ENCODE measurements around the gene ANKRD26.

The ANKRD26 gene

DNA sequence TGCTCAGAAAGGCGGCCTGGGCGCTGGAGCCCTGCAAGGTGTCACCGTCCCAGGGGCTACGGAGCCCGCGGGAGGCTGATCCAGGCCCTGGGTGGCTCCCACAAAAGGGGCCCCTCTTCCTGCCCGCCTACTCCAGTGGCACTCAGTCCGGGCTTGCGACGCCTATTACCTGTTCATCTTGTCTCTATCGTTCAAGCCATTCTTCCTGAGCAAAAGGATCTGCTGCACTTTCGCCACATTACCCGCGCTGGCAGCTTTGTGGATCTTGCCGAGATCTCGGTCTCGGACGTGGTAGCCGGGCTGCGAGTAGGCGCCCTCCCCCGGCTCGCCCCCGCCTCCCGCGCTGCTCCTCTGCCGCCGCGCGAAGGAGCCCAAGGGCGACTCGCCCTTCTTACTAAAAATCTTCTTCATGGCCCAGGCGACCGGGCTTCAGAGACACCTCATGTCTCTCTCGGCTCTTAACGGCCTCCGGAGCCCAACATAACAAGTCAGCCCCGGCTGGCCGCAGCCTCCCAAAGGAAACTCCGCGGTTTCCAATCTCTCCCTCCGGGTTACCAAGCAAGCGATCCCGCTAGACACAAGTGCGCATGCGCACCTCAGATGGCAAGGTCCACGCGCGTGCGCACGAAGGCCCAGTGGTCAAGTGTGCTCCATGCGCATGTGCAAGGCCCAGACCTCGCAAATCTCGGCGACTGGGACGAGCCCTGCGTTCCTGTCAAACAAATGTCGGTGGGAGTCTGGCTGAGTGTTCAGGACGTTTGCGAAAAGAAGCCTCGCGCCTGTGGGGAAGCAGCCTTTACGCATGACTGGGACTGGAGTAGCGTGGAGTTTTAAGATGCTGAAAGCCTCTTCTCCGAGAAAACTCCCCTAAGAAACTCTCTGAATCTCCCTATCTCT is at the start of gene ANKRD26:
TSS of gene ANKRD26 (minus strand) at position 579 of the 897 bp plus-strand sequence. CDS start at position 411, 168 bp downstream.
- 0 out of 2 replicates have a peak, but pooled peaks have one; percentile 8 for TF ChIP-seq TCF12 (IDR thresholded peaks at IDR 0.05; ENCODE audit: low read depth)
- TF ChIP-seq ZBTB7A (IDR thresholded peaks at IDR 0.05; ENCODE audit: low read depth): peak; percentile 34; the same call in 1 of the 2 replicates
- no peak for TF ChIP-seq NFIC (IDR thresholded peaks at IDR 0.05)
- TF ChIP-seq, protein P1, sequence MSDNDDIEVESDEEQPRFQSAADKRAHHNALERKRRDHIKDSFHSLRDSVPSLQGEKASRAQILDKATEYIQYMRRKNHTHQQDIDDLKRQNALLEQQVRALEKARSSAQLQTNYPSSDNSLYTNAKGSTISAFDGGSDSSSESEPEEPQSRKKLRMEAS (IDR thresholded peaks at IDR 0.05): peak; percentile 55
- peak; percentile 86 for TF ChIP-seq TAF1 (IDR thresholded peaks at IDR 0.05; ENCODE audit: low read depth)
- no peak for TF ChIP-seq TEAD4 (IDR thresholded peaks at IDR 0.05)
- peak; percentile 81 for TF ChIP-seq EGR1 (IDR thresholded peaks at IDR 0.05)

DNA sequence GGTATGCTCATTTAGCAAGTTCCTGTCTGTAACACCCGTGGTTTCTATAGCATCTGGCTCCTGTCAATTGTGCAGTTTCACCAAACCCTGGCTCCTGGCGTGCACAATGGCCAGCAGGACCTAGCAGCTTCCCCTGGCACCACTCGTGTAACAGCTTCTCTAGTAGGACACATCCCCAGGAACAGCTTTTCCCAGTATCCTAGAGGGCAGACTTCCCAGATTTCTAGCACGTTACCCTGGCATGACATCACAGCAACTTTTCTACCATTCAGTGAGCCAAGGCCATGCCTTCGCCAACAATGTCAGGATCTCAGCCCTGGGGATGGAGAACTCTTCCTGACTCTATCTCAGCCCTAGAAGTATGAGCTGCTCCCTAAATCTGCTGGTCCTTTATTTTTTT is 47.4 kb upstream of the ANKRD26 start:
- TF ChIP-seq CREB1 (IDR thresholded peaks at IDR 0.05; ENCODE audit: low read depth): no peak
- TF ChIP-seq TEAD4 (IDR thresholded peaks at IDR 0.05): no peak
- TF ChIP-seq TAF1 (IDR thresholded peaks at IDR 0.05; ENCODE audit: low read depth): no peak
- TF ChIP-seq EP300 (IDR thresholded peaks at IDR 0.05; ENCODE audit: borderline replicate concordance): no peak
- no peak for TF ChIP-seq EGR1 (IDR thresholded peaks at IDR 0.05)
- TF ChIP-seq FOXM1 (IDR thresholded peaks at IDR 0.05; ENCODE audit: borderline replicate concordance, low read depth): no peak
- no peak for TF ChIP-seq YY1 (IDR thresholded peaks at IDR 0.05; ENCODE audit: low read depth)
- TF ChIP-seq, protein P2, sequence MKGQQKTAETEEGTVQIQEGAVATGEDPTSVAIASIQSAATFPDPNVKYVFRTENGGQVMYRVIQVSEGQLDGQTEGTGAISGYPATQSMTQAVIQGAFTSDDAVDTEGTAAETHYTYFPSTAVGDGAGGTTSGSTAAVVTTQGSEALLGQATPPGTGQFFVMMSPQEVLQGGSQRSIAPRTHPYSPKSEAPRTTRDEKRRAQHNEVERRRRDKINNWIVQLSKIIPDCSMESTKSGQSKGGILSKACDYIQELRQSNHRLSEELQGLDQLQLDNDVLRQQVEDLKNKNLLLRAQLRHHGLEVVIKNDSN (IDR thresholded peaks at IDR 0.05): no peak
- no peak for TF ChIP-seq TCF12 (IDR thresholded peaks at IDR 0.05; ENCODE audit: low read depth)
- no peak for TF ChIP-seq NFIC (IDR thresholded peaks at IDR 0.05)
- no peak for TF ChIP-seq RAD21 (IDR thresholded peaks at IDR 0.05; ENCODE audit: low read depth)
- TF ChIP-seq ZBTB7A (IDR thresholded peaks at IDR 0.05; ENCODE audit: low read depth): no peak
- no peak for TF ChIP-seq CEBPB (IDR thresholded peaks at IDR 0.05)
- TF ChIP-seq, protein P3, sequence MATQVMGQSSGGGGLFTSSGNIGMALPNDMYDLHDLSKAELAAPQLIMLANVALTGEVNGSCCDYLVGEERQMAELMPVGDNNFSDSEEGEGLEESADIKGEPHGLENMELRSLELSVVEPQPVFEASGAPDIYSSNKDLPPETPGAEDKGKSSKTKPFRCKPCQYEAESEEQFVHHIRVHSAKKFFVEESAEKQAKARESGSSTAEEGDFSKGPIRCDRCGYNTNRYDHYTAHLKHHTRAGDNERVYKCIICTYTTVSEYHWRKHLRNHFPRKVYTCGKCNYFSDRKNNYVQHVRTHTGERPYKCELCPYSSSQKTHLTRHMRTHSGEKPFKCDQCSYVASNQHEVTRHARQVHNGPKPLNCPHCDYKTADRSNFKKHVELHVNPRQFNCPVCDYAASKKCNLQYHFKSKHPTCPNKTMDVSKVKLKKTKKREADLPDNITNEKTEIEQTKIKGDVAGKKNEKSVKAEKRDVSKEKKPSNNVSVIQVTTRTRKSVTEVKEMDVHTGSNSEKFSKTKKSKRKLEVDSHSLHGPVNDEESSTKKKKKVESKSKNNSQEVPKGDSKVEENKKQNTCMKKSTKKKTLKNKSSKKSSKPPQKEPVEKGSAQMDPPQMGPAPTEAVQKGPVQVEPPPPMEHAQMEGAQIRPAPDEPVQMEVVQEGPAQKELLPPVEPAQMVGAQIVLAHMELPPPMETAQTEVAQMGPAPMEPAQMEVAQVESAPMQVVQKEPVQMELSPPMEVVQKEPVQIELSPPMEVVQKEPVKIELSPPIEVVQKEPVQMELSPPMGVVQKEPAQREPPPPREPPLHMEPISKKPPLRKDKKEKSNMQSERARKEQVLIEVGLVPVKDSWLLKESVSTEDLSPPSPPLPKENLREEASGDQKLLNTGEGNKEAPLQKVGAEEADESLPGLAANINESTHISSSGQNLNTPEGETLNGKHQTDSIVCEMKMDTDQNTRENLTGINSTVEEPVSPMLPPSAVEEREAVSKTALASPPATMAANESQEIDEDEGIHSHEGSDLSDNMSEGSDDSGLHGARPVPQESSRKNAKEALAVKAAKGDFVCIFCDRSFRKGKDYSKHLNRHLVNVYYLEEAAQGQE (IDR thresholded peaks at IDR 0.05; ENCODE audit: low read depth): no peak

DNA sequence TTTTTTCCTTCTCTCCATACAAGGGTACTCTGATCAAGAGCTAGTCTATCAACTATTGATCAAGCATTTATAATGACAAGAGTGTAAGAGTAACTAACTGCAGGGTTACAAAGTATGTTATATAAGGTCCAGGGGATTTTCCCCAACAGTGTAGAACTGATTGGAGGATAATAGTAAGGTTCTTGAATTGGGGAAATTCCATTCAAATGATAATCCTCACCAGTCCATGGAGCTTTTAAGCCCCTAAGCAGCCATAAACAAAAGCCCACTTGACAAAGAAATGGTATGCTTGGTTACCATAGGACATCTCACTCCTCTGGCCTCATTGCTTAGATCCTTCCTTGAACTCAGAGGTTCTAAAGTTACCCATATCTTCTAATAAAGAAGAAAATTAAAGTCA is 45.6 kb upstream of the ANKRD26 start:
- TF ChIP-seq, protein P1 (IDR thresholded peaks at IDR 0.05): no peak
- TF ChIP-seq, protein P2 (IDR thresholded peaks at IDR 0.05): no peak
- TF ChIP-seq EP300 (IDR thresholded peaks at IDR 0.05; ENCODE audit: borderline replicate concordance) (no peak), TEAD4 (IDR thresholded peaks at IDR 0.05) (no peak), RAD21 (IDR thresholded peaks at IDR 0.05; ENCODE audit: low read depth) (no peak), EGR1 (IDR thresholded peaks at IDR 0.05) (no peak), TAF1 (IDR thresholded peaks at IDR 0.05; ENCODE audit: low read depth) (no peak), CEBPB (IDR thresholded peaks at IDR 0.05) (no peak), YY1 (IDR thresholded peaks at IDR 0.05; ENCODE audit: low read depth) (no peak), CREB1 (IDR thresholded peaks at IDR 0.05; ENCODE audit: low read depth) (no peak)
- TF ChIP-seq, protein P3 (IDR thresholded peaks at IDR 0.05; ENCODE audit: low read depth): no peak

DNA sequence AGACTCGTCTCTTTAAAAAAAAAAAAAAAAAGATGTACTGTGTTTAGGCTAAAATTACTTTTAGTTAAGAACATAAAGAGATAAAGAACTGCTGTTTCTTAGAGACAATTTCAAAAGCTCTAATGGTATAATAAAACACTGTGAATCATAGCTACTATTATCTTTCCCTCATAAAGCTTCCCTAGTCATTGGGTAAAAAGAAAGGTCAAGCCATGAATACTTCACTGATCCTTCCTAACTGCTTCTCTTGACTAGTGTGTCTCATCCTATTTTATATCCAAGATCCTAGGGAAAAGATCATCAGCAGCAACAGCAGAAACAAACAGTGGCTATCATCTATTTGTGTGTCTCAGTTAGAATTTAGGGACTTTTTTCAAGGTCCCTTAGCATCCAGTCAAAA is 43.4 kb upstream of the ANKRD26 start:
- TF ChIP-seq, protein P2 (IDR thresholded peaks at IDR 0.05): no peak
- TF ChIP-seq NFIC (IDR thresholded peaks at IDR 0.05) (no peak), YY1 (IDR thresholded peaks at IDR 0.05; ENCODE audit: low read depth) (no peak), EGR1 (IDR thresholded peaks at IDR 0.05) (no peak), TEAD4 (IDR thresholded peaks at IDR 0.05) (no peak), EP300 (IDR thresholded peaks at IDR 0.05; ENCODE audit: borderline replicate concordance) (no peak), CREB1 (IDR thresholded peaks at IDR 0.05; ENCODE audit: low read depth) (no peak), RAD21 (IDR thresholded peaks at IDR 0.05; ENCODE audit: low read depth) (no peak), TCF12 (IDR thresholded peaks at IDR 0.05; ENCODE audit: low read depth) (no peak)
- TF ChIP-seq, protein P3 (IDR thresholded peaks at IDR 0.05; ENCODE audit: low read depth): no peak
- TF ChIP-seq, protein P1 (IDR thresholded peaks at IDR 0.05): no peak

Data from Ishikawa (cell line).